B cell (primary cell): ENCODE data around the gene ARHGEF4. TPM values are rescaled to one million over a fixed set of nuclear protein-coding genes. Genes with fewer than 3 reads are reported as not detected.

ENCODE experiments used
- ATAC-seq: fragments of 200-7000 bp; cut with Tn5 transposase; one replicate; pipeline ENCODE4 v1.10.0; 2021; ENCODE audit warnings: low read depth, mild to moderate bottlenecking, moderate number of reproducible peaks, moderate library complexity
- CTCF ChIA-PET: fragments of 350-600 bp; sonication (Branson Sonifier 250); formaldehyde crosslinking; loops from one replicate; lab custom pipeline; 2021; ENCODE audit warnings: antibody characterized with exemption, inconsistent platforms; lab: Charles Lee
- POLR2A ChIA-PET: fragments of 350-600 bp; sonication (Branson Sonifier 250); formaldehyde crosslinking; loops from one replicate; lab custom pipeline; 2021; ENCODE audit warnings: antibody characterized with exemption; lab: Charles Lee
- DNase-seq: peaks from one replicate; pipeline ENCODE4 v3.0.0; 2013
- H2AFZ ChIP-seq: 2 replicates; pipeline ENCODE4 v1.6.1; 2012; ENCODE audit warnings: mild to moderate bottlenecking, low read depth, low read length; ENCODE audit not compliant: insufficient read depth, poor library complexity, severe bottlenecking
- H3K27ac ChIP-seq, 2 donors: 1 replicate in 1 of 2; 2 replicates in 1 of 2; pipeline ENCODE4 v1.5.1; 2012 to 2013; ENCODE audit warnings: low read length in 2 of 2, mild to moderate bottlenecking in 2 of 2, moderate library complexity in 1 of 2
- H3K27me3 ChIP-seq, 4 experiments: fragments of 200-600 bp in 1 of 4; sonication (generic) in 1 of 4; replicated peaks in 1 of 4; 1 replicate in 2 of 4; 2 replicates in 2 of 4; pipeline versions ENCODE4 v1.6.1 to v1.7.0; 2013 to 2016; ENCODE audit warnings: low read length in 3 of 4, mild to moderate bottlenecking in 2 of 4, mixed read lengths in 1 of 4, moderate library complexity in 1 of 4; ENCODE audit not compliant: insufficient read depth in 4 of 4, control insufficient read depth in 3 of 4; ENCODE audit errors: control extremely low read depth in 1 of 4
- H3K36me3 ChIP-seq, 2 experiments: replicated peaks in 1 of 2; 1 replicate in 1 of 2; 2 replicates in 1 of 2; pipeline versions ENCODE4 v1.6.1 to v1.7.1; 2013; ENCODE audit warnings: low read length in 1 of 2; ENCODE audit not compliant: insufficient read depth in 2 of 2, control insufficient read depth in 1 of 2; ENCODE audit errors: control extremely low read depth in 1 of 2, extremely low read depth in 1 of 2
- H3K4me1 ChIP-seq, 2 donors: fragments of 200-600 bp in 1 of 2; sonication (generic) in 1 of 2; 1 replicate in 1 of 2; 2 replicates in 1 of 2; pipeline versions ENCODE4 v1.5.1 to v1.6.1; 2013 to 2017; ENCODE audit warnings: low read length in 2 of 2; ENCODE audit not compliant: control insufficient read depth in 2 of 2, insufficient read depth in 2 of 2
- H3K4me2 ChIP-seq: replicated peaks from 2 replicates; pipeline ENCODE3; 2012; ENCODE audit warnings: mild to moderate bottlenecking, low read depth, low read length; ENCODE audit not compliant: poor library complexity, severe bottlenecking
- H3K4me3 ChIP-seq, 5 experiments: fragments of 200-600 bp in 1 of 5; sonication (generic) in 1 of 5; 1 replicate in 3 of 5; 2 replicates in 2 of 5; pipeline versions ENCODE4 v1.5.1 to v1.7.0; 2011 to 2016; ENCODE audit warnings: low read length in 4 of 5, mild to moderate bottlenecking in 4 of 5, low read depth in 2 of 5, control low read depth in 1 of 5, moderate library complexity in 1 of 5; ENCODE audit not compliant: insufficient read depth in 1 of 5; ENCODE audit errors: control extremely low read depth in 1 of 5, extremely low read depth in 1 of 5
- H3K79me2 ChIP-seq: fragments of 200-600 bp; sonication (generic); one replicate; pipeline ENCODE4 v1.6.0; 2016; ENCODE audit warnings: low read length; ENCODE audit not compliant: control insufficient read depth, insufficient read depth
- H3K9ac ChIP-seq: fragments of 200-600 bp; sonication (generic); 2 replicates; pipeline ENCODE4 v1.6.1; 2017; ENCODE audit warnings: mild to moderate bottlenecking, low read length, moderate library complexity
- H3K9me3 ChIP-seq, 3 donors: one replicate each; pipeline versions ENCODE4 v1.6.1 to v1.7.1; 2013; ENCODE audit warnings: low read length in 2 of 3; ENCODE audit not compliant: control insufficient read depth in 2 of 3, insufficient read depth in 1 of 3; ENCODE audit errors: control extremely low read depth in 1 of 3
- H4K20me1 ChIP-seq: 2 replicates; pipeline ENCODE4 v1.6.0; 2012; ENCODE audit warnings: mild to moderate bottlenecking, low read length; ENCODE audit not compliant: insufficient read depth, control insufficient read depth, poor library complexity, severe bottlenecking
- H3K27ac Mint-ChIP-seq: one replicate; pipeline ENCODE4 v1.8.0; 2021; ENCODE audit warnings: mixed read lengths
- H3K27me3 Mint-ChIP-seq: one replicate; pipeline ENCODE4 v1.8.0; 2021; ENCODE audit warnings: mixed read lengths
- H3K4me1 Mint-ChIP-seq: one replicate; pipeline ENCODE4 v1.8.0; 2021; ENCODE audit warnings: mixed read lengths
- H3K4me3 Mint-ChIP-seq: one replicate; pipeline ENCODE4 v1.8.0; 2021; ENCODE audit warnings: mixed read lengths
- H3K9me3 Mint-ChIP-seq: one replicate; pipeline ENCODE4 v1.8.0; 2022; ENCODE audit warnings: mixed read lengths; ENCODE audit not compliant: insufficient read depth
- CTCF ChIP-seq: fragments of 200-600 bp; IDR thresholded peaks from one replicate; pipeline ENCODE4 v1.8.0; 2022; ENCODE audit warnings: antibody characterized with exemption, mild to moderate bottlenecking
- EZH2 ChIP-seq: IDR thresholded peaks from 2 replicates; pipeline ENCODE4 v1.6.1; 2012; ENCODE audit warnings: borderline replicate concordance, low read depth, mild to moderate bottlenecking, moderate library complexity, low read length; ENCODE audit not compliant: insufficient read depth, poor library complexity, severe bottlenecking
- WGBS: methylation state at CpG from one replicate; pipeline ENCODE4 v1.1.5; 2013; ENCODE audit warnings: missing lambda C conversion rate; ENCODE audit not compliant: insufficient coverage; 5-methylcytosine and 5-hydroxymethylcytosine counted together
- intact Hi-C: fragments of 100-400 bp; cut with micrococcal nuclease; formaldehyde crosslinking; loops from one replicate; pipeline ENCODE4 v1.10.0; 2022
- polyA plus RNA-seq: library from polyadenylated mRNA; depleted of rRNA; stranded (reverse); fragments of >200 nt; gene quantifications from 2 replicates; pipeline ENCODE4 v1.2.3, GENCODE V29; 2012
- total RNA-seq, 2 donors: library from RNA; stranded (reverse); fragments of 120-200 nt in 1 of 2; gene quantifications; 1 replicate in 1 of 2; 2 replicates in 1 of 2; pipeline versions ENCODE4 v1.2.3 to v1.2.4, GENCODE V29; 2013 to 2022

ARHGEF4 gene
- total and polyA plus RNA-seq, 2 donors (not counting 1 experiment from before 2014, with no cell fraction given), result 2.1 TPM; not detected in 1

- Histone ChIP-seq H3K9ac (no peak overlapping the region), H2AFZ (no peak overlapping the region), H3K4me3 (no peak overlapping the region), H3K27ac (no peak overlapping the region), H3K36me3 (no peaks in the 10 kb centered on the region), H3K4me2 (no peak overlapping the region), H4K20me1 (no peaks in the 10 kb centered on the region), H3K9me3 (peaks cover 0 to 5% (median 0%) of the 10 kb centered on the region in 3 donors), H3K27me3 (peaks cover 0 to 7% (median 0%) of the 10 kb centered on the region in 4 experiments), H3K4me1 (no peaks in the 10 kb centered on the region), H3K79me2 (no peaks in the 10 kb centered on the region)
- Mint-ChIP-seq H3K27me3 (peaks cover 14% of the 10 kb centered on the region), H3K9me3 (no peaks in the 10 kb centered on the region), H3K4me1 (peaks cover 2% of the 10 kb centered on the region), H3K27ac (no peak overlapping the region), H3K4me3 (no peak overlapping the region)
- ATAC-seq, result no peak
- CTCF ChIA-PET, result no interaction called here
- TF ChIP-seq EZH2 (no peak), CTCF (no peak)
- intact Hi-C loops, result no loop called here
- WGBS, result 86% methylated on average over 1 of the region's 4 CpGs
- no peak for DNase-seq
- POLR2A ChIA-PET, result no interaction called here
Observed at GRCh38 chr2:130805613-130806012, 31.1 kb upstream of the ARHGEF4 start.

GRCh38 chr2:130806370-130806769 lies 30.3 kb upstream of the ARHGEF4 start:
- Mint-ChIP-seq H3K4me3 (no peak overlapping the region), H3K27ac (no peak overlapping the region), H3K27me3 (peaks cover 14% of the 10 kb centered on the region), H3K9me3 (no peaks in the 10 kb centered on the region), H3K4me1 (peaks cover 9% of the 10 kb centered on the region)
- TF ChIP-seq EZH2 (no peak), CTCF (no peak)
- WGBS, result 58% methylated on average over 1 of the region's 4 CpGs
- ATAC-seq (no peak), DNase-seq (no peak)
- Histone ChIP-seq H3K36me3 (no peaks in the 10 kb centered on the region), H2AFZ (no peak overlapping the region), H3K4me2 (no peak overlapping the region), H3K27me3 (peaks cover 0 to 7% (median 0%) of the 10 kb centered on the region in 4 experiments), H3K9ac (no peak overlapping the region), H3K9me3 (peaks cover 0 to 5% (median 0%) of the 10 kb centered on the region in 3 donors), H3K79me2 (no peaks in the 10 kb centered on the region), H3K4me1 (no peaks in the 10 kb centered on the region), H3K4me3 (no peak overlapping the region), H4K20me1 (no peaks in the 10 kb centered on the region), H3K27ac (no peak overlapping the region)
- intact Hi-C loops, result no loop called here
- POLR2A ChIA-PET, result no interaction called here
- CTCF ChIA-PET, result interaction anchor here (1.2 kb wide), 1 partner anchor 9 kb away, joined by 3 read pairs; no protein-coding TSS in a partner anchor
